ENCODE results near the gene ZMYND10. TPM values are rescaled to one million over a fixed set of nuclear protein-coding genes. Genes with fewer than 3 reads are reported as not detected.

Gene ZMYND10
- total and polyA plus RNA-seq, 9 of the 15 experiments (the other 6 are each of a cell fraction or from before 2014, with no cell fraction given), result 0.20 to 2.8 (median 0.70) TPM

GRCh38 chr3:50304601-50305000 lies 40.9 kb downstream of the ZMYND10 start:
- POLR2A ChIA-PET, result no interaction called here
- intact Hi-C loops (cut with micrococcal nuclease), result no loop called here

GRCh38 chr3:50303013-50303815 lies 42.3 kb downstream of the ZMYND10 start, which contains the start of gene HYAL1:
Gene HYAL1 (minus strand): TSS chr3:50303574. CDS start chr3:50302956, 618 bp downstream.
- H3K4me1 ChIP-seq (replicated peaks in 1 of 2; ENCODE audit: control insufficient read depth in 2 of 2, insufficient read depth in 2 of 2, low read length in 2 of 2), result peaks cover 21 to 47% of the 10 kb centered on the region in 2 experiments; a peak in 4 of 5 replicates
- peak within 1 kb of the TSS; percentile 80 for H2AFZ ChIP-seq (ENCODE audit: low read depth, low read length)
- peak within 1 kb of the TSS; percentile 68 to 93 for H3K9ac ChIP-seq (ENCODE audit: insufficient read depth in 1 of 2, low read depth in 2 of 2, low read length in 2 of 2)
- H3K79me2 ChIP-seq (ENCODE audit: control insufficient read depth, insufficient read depth, low read length), result peaks cover 38% of the 10 kb centered on the region
- peak within 1 kb of the TSS; percentile 80 for H3K4me2 ChIP-seq (ENCODE audit: insufficient read depth, low read length)
- H3K9me3 ChIP-seq (replicated peaks; ENCODE audit: control insufficient read depth, insufficient read depth, low read depth, low read length), result no peaks in the 10 kb centered on the region
- FAIRE-seq, result peak; percentile 77
- no peaks in the 10 kb centered on the region for H3K9me1 ChIP-seq (ENCODE audit: control insufficient read depth, insufficient read depth, low read length)
- peak; percentile 76 to 83 (median 82) for DNase-seq (ENCODE audit: extremely low read depth in 1 of 4, low spot score in 3 of 4)
- CTCF ChIA-PET (ENCODE audit: low intra/inter-chr PET ratio), result no interaction called here
- peak within 1 kb of the TSS; percentile 83 for H3K27ac ChIP-seq (ENCODE audit: extremely low read depth, low read depth, low read length)
- POLR2A ChIA-PET, result interaction anchor here (0.5 to 1.5 kb wide), 12 partner anchors 12 to 70 kb away, joined by 3 to 5 read pairs (median 4); partner anchors contain the start of gene TUSC2
- H3K27me3 ChIP-seq (ENCODE audit: control insufficient read depth in 2 of 2, insufficient read depth in 2 of 2, low read length in 2 of 2), result no peaks in the 10 kb centered on the region
- 30% methylated on average over 11 of the region's 14 CpGs for WGBS (ENCODE audit: insufficient coverage, low coverage, missing lambda C conversion rate)
- in situ Hi-C loops (cut with MboI) (no loop called here), intact Hi-C loops (cut with micrococcal nuclease) (no loop called here)
- H3K4me3 ChIP-seq, result peak within 1 kb of the TSS; percentile 45
- peak; percentile 57 for ATAC-seq
- H3K36me3 ChIP-seq (ENCODE audit: control insufficient read depth, insufficient read depth, low read length), result peaks cover 8% of the 10 kb centered on the region; the same call in 2 of the 3 replicates
- TSS peak; percentile 78 for BruUV-seq (replicated peaks)
- no peaks in the 10 kb centered on the region for H4K20me1 ChIP-seq (replicated peaks; ENCODE audit: control insufficient read depth, insufficient read depth, low read length)
- TF ChIP-seq GTF2B (IDR thresholded peaks at IDR 0.05; ENCODE audit: extremely low read depth, insufficient read length) (no peak), ZNF512 (tag; IDR thresholded peaks at IDR 0.05) (no peak), MEF2D (tag; conservative IDR thresholded peaks at IDR 0.05; ENCODE audit: low read depth) (no peak), ZFP30 (CRISPR knock-in tag; IDR thresholded peaks at IDR 0.05; ENCODE audit: borderline replicate concordance) (no peak), POLR2G (IDR thresholded peaks at IDR 0.05; ENCODE audit: low read depth, low read length) (peak; percentile 80)

More at GRCh38 chr3:50304601-50305000, 40.9 kb downstream of the ZMYND10 start:
- no peaks in the 10 kb centered on the region for H3K27me3 ChIP-seq (ENCODE audit: control insufficient read depth in 2 of 2, insufficient read depth in 2 of 2, low read length in 2 of 2)
- no peaks in the 10 kb centered on the region for H4K20me1 ChIP-seq (replicated peaks; ENCODE audit: control insufficient read depth, insufficient read depth, low read length)
- H3K36me3 ChIP-seq (ENCODE audit: control insufficient read depth, insufficient read depth, low read length), result peaks cover 8% of the 10 kb centered on the region; the same call in 2 of the 3 replicates
- H3K9me3 ChIP-seq (replicated peaks; ENCODE audit: control insufficient read depth, insufficient read depth, low read depth, low read length), result no peaks in the 10 kb centered on the region
- no TSS peak for BruUV-seq (replicated peaks)
- no peak overlapping the region for H2AFZ ChIP-seq (ENCODE audit: low read depth, low read length)
- FAIRE-seq (no peak), DNase-seq (ENCODE audit: extremely low read depth in 1 of 4, low spot score in 3 of 4) (no peak), ATAC-seq (no peak)
- H3K27ac ChIP-seq (ENCODE audit: extremely low read depth, low read depth, low read length), result peak overlapping the region; percentile 24; the same call in 1 of the 3 replicates
- no peak overlapping the region for H3K4me3 ChIP-seq
- H3K4me2 ChIP-seq (ENCODE audit: insufficient read depth, low read length), result no peak overlapping the region
- in situ Hi-C loops (cut with MboI), result no loop called here
- peak overlapping the region in 1 of 2 experiments; percentile 71; a peak in 2 of 4 replicates for H3K9ac ChIP-seq (ENCODE audit: insufficient read depth in 1 of 2, low read depth in 2 of 2, low read length in 2 of 2)
- H3K9me1 ChIP-seq (ENCODE audit: control insufficient read depth, insufficient read depth, low read length), result no peaks in the 10 kb centered on the region
- no peak for TF ChIP-seq KLF13 (tag; IDR thresholded peaks at IDR 0.05; ENCODE audit: borderline replicate concordance, low read depth)
- TF ChIP-seq FOXJ3 (CRISPR knock-in tag; IDR thresholded peaks at IDR 0.05), result no peak
- no peak for TF ChIP-seq MAFF (IDR thresholded peaks at IDR 0.05; ENCODE audit: low read length)
- no peak for TF ChIP-seq HNRNPUL1 (IDR thresholded peaks at IDR 0.05; ENCODE audit: low read length)
- TF ChIP-seq ZNF445 (CRISPR knock-in tag; IDR thresholded peaks at IDR 0.05; ENCODE audit: low read depth), result no peak
- TF ChIP-seq STAG1 (CRISPR knock-in tag; IDR thresholded peaks at IDR 0.05; ENCODE audit: borderline replicate concordance), result no peak
- TF ChIP-seq ELF4 (CRISPR knock-in tag; IDR thresholded peaks at IDR 0.05), result no peak
- TF ChIP-seq HNRNPK (IDR thresholded peaks at IDR 0.05; ENCODE audit: low read depth, low read length, poor library complexity, severe bottlenecking), result no peak
- H3K79me2 ChIP-seq (ENCODE audit: control insufficient read depth, insufficient read depth, low read length), result peaks cover 30% of the 10 kb centered on the region
- peaks cover 20 to 37% of the 10 kb centered on the region in 2 experiments; a peak in 4 of 5 replicates for H3K4me1 ChIP-seq (replicated peaks in 1 of 2; ENCODE audit: control insufficient read depth in 2 of 2, insufficient read depth in 2 of 2, low read length in 2 of 2)
- CTCF ChIA-PET (ENCODE audit: low intra/inter-chr PET ratio), result no interaction called here

Measured in K562 (cell line).